Measurements from ENCODE around the gene CLEC5A.
"Not testable (repeated sequence)": the region's sequence is repeated elsewhere in the genome, so short reads cannot be mapped to it uniquely, and the experiment has no call there.

CLEC5A gene

GRCh38 chr7:141946796-141947195, at the start of gene CLEC5A:
Gene CLEC5A, minus strand, starts transcription at chr7:141946974. Its CDS starts 682 bp downstream, at chr7:141946292.
- no peak for DNase-seq (ENCODE audit: low read depth)

- DNase-seq (ENCODE audit: low read depth), result no peak
These were observed 46.6 kb upstream of the CLEC5A start for GRCh38 chr7:141993354-141993753.

- no peak for DNase-seq (ENCODE audit: low read depth)
These were observed 45.9 kb upstream of the CLEC5A start for GRCh38 chr7:141992688-141993087.

- no peak for DNase-seq (ENCODE audit: low read depth)
These were observed 45.4 kb upstream of the CLEC5A start for GRCh38 chr7:141992156-141992555.

GRCh38 chr7:141991140-141991539, 44.4 kb upstream of the CLEC5A start:
- no peak for DNase-seq (ENCODE audit: low read depth)

- no peak for DNase-seq (ENCODE audit: low read depth)
These were observed 43.4 kb upstream of the CLEC5A start for GRCh38 chr7:141990011-141990725.

GRCh38 chr7:141987803-141988202, 41.0 kb upstream of the CLEC5A start:
- not testable (repeated sequence) for DNase-seq (ENCODE audit: low read depth)

GRCh38 chr7:141986923-141987322, 40.1 kb upstream of the CLEC5A start:
- DNase-seq (ENCODE audit: low read depth), result no peak

- DNase-seq (ENCODE audit: low read depth), result not testable (repeated sequence)
These were observed 39.2 kb upstream of the CLEC5A start for GRCh38 chr7:141985926-141986325.

- DNase-seq (ENCODE audit: low read depth), result no peak
These were observed 32.8 kb upstream of the CLEC5A start for GRCh38 chr7:141979568-141979967.

GRCh38 chr7:141978351-141978750, 31.6 kb upstream of the CLEC5A start:
- DNase-seq (ENCODE audit: low read depth), result no peak

GRCh38 chr7:141976524-141977245, 29.9 kb upstream of the CLEC5A start:
- DNase-seq (ENCODE audit: low read depth), result no peak

- peak; percentile 45 for DNase-seq (ENCODE audit: low read depth)
These were observed 29.2 kb upstream of the CLEC5A start for GRCh38 chr7:141975806-141976523.

- DNase-seq (ENCODE audit: low read depth), result no peak
These were observed 28.1 kb upstream of the CLEC5A start for GRCh38 chr7:141974831-141975230.

- DNase-seq (ENCODE audit: low read depth), result no peak
These were observed 26.9 kb upstream of the CLEC5A start, which contains the start of gene TAS2R38 for GRCh38 chr7:141973673-141974072. Gene TAS2R38, minus strand, starts transcription at chr7:141973773. Its CDS starts 84 bp downstream, at chr7:141973689.

- DNase-seq (ENCODE audit: low read depth), result no peak
These were observed 14.1 kb upstream of the CLEC5A start for GRCh38 chr7:141960687-141961422.

- no peak for DNase-seq (ENCODE audit: low read depth)
These were observed 9.3 kb upstream of the CLEC5A start for GRCh38 chr7:141956084-141956483.

- no peak for DNase-seq (ENCODE audit: low read depth)
These were observed 7.6 kb upstream of the CLEC5A start for GRCh38 chr7:141954334-141954733.

- no peak for DNase-seq (ENCODE audit: low read depth)
These were observed 5.7 kb upstream of the CLEC5A start for GRCh38 chr7:141952461-141952860.

- no peak for DNase-seq (ENCODE audit: low read depth)
These were observed 4.0 kb upstream of the CLEC5A start for GRCh38 chr7:141950806-141951205.

- no peak for DNase-seq (ENCODE audit: low read depth)
These were observed 3.1 kb upstream of the CLEC5A start for GRCh38 chr7:141949911-141950310.

- no peak for DNase-seq (ENCODE audit: low read depth)
These were observed 2.7 kb upstream of the CLEC5A start for GRCh38 chr7:141949451-141949850.
